EH (cell line): Measurements from ENCODE around the gene IFI27L1.
"Not testable (repeated sequence)": the region's sequence is repeated elsewhere in the genome, so short reads cannot be mapped to it uniquely, and the experiment has no call there.

Source experiments
- DNase-seq: peaks from one replicate; pipeline ENCODE4 v3.0.0-alpha.2; 2015; ENCODE audit warnings: low read depth

The IFI27L1 gene

DNA sequence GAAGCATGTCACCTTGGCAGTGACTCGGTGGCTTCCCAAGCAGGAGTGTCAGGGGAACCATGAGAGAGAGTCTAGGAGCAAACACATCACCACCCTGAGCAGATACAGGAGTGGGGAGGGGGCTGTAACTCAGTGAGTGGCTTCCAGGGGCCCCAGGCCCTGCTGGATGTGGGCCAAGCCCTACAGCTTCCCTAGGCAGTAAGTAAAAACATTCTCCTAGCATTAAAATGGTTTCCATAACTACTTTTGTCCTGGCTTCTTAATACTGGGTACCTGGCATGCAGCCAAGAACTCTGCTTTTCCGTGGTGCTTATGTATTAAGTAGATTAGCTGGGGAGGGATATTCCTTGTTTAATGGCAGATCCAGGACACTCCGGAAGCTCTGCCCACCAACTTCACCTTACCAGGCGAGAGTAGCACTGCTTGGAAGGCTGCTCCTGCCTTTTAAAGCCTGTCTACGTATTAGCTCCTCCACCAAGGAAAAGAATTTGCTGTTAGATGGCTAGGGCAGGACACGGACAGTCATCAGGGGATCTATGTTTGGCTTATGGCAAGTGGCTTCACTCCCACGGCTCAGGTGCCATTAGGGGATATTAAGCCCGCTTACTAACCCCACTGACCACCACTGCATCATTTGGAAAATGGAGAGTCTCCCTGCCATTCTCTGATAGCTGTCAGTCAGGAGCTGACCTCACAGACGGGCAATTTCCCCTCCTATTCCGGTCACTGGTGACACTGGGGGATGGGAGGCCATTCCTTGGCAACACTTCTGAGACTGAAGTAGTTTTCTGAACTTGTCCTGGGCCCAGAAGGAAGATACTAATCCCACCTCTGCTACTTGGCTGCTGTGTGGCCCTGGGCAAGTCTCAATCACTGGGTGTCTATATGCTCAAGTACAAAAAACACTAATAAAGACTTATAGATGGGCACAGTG, 32.2 kb upstream of the IFI27L1 start:
- no peak for DNase-seq

DNA sequence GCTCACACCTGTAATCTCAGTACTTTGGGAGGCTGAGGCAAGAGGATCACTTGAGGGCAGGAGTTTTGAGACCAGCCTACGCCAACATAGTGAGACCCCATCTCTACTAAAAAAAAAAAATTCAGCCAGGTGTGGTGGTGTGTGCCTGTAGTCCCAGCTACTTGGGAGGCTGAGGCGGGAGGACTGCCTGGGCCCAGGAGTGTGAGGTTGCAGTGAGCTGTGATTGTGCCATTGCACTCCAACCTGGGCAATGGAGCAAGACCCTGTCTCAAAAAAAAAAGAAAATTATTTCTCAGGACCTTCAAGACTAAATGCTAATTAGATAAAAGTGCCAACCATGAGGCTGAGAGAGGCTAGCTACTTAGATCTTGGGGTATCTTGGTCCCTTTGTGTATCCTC, 31.5 kb upstream of the IFI27L1 start:
- DNase-seq, result no peak

DNA sequence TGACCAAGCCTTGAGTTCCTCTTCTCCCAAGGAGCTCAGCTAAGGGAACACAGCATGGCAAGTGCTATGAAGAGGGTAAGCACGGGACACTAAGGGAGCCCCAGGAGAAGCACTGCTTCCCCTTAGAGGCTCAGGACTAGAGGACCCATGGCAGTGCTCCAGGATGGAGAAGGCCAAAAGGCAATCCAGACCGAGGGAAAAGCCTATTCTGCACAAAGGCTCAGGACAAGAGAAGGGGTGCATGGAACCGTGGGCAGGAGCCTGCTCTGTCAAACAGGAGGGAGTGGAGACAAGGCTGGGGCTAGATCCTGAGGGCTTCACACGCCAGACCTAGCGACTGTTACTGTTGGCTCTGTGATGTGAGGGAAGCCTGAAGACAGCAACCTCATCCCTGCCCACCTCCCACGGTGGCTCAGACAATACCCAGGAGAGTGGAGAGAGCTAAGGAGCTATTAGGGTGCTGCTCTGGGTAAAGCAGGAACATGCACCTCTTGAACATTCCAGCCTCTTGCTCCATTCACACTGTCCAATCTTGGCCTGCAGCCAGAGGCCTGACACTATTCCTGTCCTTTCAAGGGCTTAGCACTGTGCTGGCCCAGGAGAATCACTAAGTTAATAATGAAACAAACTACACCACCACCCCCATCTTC, 30.8 kb upstream of the IFI27L1 start:
- no peak for DNase-seq

DNA sequence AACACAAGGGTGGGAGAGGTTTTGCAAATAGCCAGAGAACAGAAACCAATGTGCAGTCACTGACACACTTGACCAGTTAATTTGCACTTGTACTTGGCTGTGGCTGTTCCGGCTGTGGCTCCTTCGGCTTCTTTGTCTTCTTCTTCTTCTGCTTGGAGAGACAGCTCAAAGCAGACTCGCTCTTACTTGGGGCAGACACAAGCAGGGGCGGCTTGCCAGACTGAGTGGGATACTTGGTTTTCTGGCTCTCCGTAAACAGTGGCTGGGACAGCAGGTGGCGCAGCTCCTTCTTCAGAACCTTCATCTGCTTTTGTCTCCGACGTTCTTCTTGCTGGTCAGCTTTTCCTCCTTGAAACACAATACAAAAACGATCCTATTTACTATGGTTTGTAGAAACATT, 30.0 kb upstream of the IFI27L1 start:
- DNase-seq, result peak; percentile 57

DNA sequence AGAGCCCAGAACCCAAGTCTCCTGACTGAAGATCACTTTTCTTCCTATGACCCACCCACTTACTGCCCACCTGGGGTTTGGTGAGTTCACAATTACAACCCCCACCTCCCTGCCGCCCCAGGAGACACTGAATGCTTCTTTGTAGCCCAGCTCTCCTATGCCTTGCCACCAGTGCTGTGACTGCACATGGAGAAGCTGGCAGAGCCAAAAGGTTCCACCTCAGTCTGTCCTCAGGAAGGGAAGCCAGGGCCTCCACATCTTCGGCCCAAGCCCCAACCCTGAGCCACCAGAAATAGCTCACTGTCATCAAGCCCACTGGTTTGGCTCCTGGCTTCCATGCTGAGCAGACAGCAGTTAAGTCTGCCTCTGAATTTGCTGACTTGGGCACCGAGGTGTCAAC, 29.3 kb upstream of the IFI27L1 start:
- no peak for DNase-seq

DNA sequence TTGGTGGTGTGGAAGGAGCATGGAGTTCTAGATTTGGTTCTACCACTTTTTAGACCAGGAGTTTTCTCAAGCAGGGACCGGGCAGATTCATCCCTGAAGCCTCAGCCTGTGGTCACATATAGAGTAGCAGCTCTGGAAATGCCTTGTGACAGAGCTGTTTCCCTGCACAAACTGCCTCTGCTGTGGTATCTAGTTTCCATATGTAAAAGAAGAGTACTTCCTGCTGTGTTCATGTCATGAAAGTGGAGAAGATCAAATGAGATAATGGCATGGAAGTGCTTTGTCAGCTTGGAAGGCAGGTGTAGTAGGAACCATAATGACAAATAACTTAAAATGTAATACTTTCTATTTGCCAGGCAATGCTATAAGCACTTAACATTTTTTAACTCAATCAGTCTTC, 28.9 kb upstream of the IFI27L1 start:
- no peak for DNase-seq

DNA sequence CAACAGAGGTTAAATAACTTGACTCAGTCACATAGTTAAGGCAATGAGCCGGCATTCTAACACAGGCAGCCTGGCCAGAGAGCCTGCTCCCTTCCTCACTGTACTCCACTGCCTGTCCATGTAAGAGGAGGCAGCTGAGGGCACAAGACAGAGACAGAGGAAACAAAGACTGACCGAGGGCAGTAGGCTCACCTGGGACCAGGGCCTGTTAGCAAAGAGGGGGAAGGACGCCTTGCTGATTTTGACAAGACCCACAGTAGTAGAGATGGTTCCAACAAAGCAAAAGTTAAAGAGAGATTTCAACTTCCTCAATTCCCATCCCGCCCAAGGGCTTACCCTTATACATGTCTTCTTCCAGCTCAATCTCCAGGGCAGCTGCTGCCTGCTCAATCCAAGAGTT, 28.4 kb upstream of the IFI27L1 start:
- DNase-seq, result no peak

DNA sequence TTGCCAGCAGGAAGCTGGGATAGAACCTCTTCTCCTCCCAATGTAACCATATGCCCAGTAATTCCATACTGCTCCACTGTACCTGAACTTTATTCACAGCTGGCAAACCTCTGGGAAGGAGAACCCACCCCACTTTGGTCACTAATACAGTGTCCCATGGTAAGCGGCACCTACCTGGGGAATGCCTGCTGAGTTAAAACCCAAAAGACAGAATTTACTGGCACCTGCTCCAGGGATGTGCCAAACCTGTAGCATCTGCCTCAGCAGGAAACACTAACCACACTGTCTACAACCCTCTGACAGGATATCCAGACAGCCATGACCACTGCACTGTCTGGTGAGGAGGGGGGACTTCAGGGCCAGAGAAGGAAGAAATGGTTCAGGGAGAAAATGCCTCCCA, 26.7 kb upstream of the IFI27L1 start:
- no peak for DNase-seq

DNA sequence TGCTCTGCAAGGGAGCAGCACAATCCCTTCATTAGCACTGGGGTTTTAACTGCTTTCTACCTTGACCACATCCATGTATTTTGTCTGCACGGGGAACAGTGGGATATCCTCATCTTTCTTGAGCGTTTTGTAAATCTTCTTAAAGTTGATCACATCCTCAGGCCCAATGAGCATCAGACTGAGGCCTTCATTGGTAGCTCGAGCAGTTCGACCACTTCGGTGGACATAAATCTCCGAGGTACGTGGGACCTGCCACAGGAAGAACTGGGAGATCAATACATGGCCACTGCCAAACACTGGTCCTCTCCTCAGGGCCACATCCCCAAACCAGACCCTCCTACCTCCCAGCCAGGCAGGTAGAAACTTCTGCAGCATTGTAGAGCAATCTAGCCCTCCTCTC, 26.2 kb upstream of the IFI27L1 start:
- no peak for DNase-seq

DNA sequence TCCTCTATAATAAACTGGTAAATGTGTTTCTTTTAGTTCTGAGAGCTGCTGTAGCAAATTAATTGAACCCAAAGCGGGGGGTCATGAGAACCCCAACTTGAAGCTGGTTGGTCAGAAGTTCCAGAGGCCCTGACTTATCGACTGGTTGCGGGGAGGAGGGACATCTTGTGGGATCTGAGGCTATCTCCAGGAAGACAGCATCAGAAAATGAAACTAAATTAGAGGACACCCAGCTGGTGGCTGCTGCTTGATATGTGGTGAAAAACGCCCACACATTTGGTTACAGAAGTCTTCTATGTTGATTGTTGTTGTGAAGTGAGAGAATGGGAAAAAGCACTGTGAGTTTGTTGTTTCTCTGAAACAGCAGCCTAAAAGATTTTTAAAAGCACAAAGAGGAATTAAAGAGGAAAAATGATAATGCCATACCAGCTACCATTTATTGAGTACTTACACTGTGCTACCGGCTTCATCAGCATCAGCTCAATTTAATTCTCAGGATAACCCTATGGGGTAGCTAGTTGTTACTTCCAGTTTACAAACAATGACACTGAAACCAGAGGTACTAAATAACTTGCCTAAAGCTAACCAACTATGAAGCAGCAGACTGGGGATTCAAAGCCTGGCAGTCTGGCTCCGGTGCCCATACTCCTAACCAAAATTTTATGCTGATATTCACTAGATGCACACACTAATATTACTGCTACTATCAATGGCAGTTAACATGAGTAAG, 24.4 kb upstream of the IFI27L1 start:
- DNase-seq, result no peak

DNA sequence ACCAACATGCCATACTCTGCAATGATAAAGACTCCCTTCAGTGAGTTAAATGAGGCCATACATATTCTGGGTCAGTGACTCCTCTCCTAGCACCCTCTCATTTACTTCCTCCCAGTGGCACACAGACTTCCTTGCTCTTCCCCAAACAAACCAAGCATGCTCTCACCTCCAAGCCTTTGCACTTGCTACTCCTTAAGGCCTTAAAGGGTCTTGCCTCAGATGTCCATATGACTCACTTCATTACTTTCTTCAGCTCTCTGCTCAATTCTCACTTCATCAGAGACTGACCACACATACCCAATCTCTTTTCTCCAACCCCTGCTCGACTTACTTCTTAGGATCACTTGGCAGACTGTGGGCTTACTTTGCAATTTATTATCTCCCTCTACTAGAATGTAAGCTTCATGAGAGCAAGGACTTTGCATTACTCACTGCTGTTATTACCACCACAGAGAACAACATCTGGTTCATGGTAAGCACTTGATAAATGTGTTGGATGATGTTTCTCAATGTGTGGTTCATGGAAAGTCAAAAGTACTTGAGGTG, 22.9 kb upstream of the IFI27L1 start:
- DNase-seq, result no peak

DNA sequence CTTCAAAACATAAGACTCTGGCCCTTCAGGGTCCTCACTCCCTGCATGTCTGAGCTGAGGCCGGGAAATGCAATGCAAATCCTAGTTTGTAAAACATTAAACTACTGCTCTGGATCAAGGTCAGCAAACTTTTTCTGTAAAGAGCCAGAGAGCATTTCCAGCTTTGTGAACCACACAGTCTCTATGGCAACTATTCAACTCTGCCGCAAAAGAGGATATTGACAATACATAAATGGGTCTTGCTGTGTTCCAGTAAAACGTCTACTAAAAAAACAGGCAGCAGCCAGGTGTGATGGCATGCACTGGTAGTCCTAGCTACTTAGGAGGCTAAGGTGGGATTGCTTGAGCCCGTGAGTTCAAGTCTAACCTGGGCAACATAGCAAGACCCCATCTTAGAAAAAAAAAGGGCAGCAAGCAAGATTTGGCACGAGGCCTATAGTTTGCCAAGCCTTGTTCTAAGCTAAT, 22.4 kb upstream of the IFI27L1 start:
- no peak for DNase-seq

DNA sequence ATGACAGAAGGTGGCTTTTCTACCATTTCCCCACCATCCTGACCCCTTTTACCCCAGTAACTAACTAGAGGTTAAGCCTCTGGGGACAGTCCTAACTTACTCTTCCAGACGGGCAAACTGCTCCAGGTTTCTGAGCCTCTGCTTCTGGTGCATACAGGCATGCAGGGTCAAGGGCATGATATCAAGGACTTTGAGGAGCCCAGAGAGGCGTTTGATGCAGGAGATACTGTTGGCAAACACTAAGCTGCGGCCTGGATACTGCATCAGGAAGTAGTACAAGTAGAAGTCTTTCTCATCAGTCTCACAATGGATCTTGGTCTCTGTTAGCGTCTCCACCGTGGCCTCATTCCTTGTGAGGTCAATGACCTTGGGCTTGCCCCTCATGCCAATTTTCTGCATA, 21.1 kb upstream of the IFI27L1 start:
- no peak for DNase-seq

DNA sequence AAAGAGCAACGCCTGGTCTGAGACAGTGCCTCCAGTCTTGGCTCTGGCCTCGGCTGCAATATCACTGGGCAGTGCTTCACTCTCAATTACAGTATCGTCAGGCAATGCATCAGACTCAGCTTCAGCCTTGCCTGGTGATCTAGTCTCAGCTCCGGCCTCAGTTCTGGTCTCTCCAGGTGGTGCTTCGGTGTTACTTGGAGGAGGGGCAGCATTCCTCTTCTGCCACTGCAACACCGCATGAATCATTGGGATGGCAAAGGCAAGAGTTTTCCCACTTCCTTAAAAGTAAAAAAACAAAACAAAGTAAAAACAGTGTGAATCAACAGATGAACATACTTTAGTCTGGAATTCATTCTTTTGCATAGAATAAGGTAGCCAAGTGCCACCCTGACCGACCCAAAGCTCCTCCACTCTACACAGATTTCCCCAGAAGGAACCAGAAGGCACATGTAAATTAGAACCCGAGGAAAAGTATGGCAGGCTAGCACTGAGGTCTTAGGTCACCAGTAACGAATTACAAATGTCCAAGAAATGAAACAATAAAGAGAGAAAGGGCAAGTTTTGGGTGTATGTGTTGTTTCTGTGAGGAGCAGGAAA, 18.7 kb upstream of the IFI27L1 start:
- DNase-seq, result peak; percentile 65

DNA sequence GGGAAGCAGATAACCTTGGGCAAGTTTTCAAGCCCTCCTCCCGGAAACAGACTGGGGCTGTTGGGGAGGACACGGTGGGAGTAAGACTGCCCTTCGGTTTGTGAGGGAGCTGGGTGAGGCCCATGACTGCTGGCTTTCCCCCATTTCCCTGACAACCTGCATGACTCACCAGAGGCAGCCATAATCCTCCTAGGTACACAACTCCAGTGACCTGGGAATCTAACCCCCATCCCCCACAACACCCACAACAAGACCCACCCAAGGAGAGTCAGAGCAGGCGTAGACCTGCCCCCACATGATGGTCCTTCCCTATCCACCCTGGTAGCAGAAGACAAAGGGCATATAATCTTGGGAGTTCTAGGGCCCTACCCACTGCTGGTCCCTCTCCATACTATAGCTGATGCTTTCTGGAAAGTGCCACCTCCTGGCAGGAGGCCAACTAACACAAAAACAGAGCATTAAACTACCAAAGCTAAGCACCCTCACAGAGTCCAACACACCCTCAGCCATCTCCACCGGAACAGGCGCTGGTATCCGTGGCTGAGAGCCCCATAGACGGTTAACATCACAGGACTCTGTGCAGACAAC, 14.9 kb upstream of the IFI27L1 start:
- DNase-seq, result no peak

DNA sequence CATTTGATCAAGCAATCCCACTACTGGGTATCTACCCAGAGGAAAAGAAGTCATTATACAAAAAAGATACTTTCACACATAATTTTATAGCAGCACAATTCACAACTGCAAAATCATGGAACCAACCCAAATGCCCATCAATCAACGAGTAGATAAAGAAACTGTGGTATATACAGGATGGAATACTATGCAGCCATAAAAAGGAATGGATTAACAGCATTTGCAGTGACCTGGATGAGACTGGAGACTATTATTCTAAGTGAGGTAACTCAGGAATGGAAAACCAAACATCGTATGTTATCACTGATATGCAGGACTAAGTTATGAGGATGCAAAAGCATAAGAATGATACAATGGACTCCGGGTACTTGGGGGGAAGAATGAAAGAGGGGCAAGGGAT, 9.0 kb upstream of the IFI27L1 start:
- DNase-seq, result not testable (repeated sequence)

DNA sequence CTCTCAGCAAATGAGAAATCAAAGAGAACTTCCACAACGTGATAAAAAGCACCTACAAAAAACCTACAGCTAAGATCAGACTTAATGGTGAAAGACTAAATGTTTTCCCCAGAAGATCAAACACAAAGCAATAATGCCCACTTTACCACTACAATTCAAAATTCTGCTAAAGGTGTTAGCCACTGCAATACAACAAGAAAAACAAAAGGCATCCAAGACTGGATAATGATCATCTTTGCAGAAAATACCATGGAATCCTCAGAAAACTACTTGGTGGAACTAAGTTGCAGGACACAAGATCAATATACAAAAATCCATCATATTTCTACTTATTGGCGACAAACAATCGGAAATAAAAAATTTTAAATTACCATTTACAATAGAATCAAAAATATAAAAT, 6.6 kb upstream of the IFI27L1 start:
- DNase-seq, result no peak

DNA sequence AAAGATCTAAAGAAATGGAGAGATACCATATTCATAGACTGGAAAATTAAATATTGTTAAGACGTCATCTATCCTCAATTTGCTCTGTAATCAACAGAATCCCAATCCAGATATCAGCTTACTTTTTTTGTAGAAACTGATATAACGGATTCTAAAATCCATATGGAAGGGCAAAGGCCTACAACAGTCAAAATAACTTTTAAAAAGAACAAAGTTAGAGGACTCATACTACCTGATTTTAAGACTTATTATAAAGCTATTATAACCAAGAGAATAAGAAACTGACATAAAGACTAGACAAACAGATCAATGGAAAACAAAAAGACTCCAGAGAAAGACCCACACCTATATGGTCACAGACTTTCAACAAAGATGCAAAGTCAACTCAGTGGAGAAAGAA, 6.1 kb upstream of the IFI27L1 start:
- no peak for DNase-seq

DNA sequence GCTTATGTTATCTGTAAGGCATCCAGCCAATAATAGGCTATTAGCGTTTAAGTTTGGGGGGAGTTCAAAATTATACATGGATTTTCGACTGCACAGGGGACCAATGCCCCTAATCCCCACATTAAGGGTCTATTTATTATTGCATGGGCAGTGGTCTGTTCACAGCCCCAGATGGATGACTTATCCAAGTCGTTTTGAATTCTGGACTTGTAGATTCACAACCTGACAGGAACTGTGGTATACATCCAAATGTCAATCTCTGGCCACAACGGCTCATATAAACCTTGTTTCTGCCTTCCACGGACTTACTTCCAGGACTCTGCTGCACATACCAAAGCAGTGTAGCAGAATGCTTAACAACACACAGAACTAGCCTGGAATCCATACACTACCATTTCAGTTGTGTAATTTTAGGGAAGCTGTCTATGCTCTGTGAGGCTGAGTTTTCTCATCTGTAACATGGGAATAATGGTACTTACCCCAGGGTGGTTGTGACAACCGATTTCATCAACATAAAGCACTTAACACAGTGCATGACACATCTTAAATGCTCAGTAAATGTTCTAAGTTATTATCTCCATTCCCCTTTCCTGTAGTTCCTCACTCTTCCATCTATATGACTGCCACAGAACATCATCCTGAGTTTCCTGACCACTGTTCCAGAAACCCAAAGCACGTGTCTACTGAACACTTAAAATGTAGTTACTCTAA, 3.8 kb upstream of the IFI27L1 start:
- DNase-seq, result no peak

DNA sequence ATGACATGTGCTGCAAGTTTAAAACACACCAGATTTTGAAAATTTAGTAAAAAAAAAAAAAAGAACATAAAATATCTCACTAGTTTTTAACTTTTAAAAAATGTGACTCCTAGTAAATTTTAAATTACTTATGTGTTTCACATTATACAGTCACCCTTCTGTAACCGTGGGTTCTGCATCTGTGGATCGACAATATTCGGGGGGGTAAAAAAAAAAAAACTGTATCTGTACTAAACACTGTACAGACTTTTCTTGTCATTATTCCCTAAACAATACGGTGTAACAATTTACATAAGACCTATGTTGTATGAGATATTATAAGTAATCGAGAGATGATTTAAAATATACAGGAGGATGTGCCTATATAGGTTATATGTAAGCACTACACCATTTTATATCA, 3.3 kb upstream of the IFI27L1 start:
- DNase-seq, result no peak
